Measurements from ENCODE around the gene ABHD16B. TPM values are rescaled to one million over a fixed set of nuclear protein-coding genes. Genes with fewer than 3 reads are reported as not detected.

ABHD16B gene
- total and polyA plus RNA-seq, 2 of the 13 experiments (the other 11 are each of a cell fraction or from before 2014, with no cell fraction given) = not detected

- TF ChIP-seq ZBTB40 (IDR thresholded peaks at IDR 0.05) (no peak), ZBTB40 (CRISPR knock-in tag; IDR thresholded peaks at IDR 0.05) (no peak)
Measured at GRCh38 chr20:63846128-63846771, 15.0 kb upstream of the ABHD16B start (continued).

DNA sequence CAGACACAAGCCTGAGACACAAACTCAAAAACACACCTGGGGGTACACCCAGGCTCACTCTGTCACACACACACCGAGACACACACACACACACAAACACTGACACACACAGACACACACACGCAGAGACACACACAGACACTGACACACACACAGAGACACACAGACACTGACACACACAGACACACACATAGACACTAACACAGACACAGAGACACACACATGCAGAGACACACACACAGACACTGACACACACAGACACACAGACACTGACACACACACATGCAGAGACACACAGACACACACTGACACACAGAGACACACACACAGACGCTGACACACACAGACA is 14.4 kb upstream of the ABHD16B start:
- Histone ChIP-seq H3K27me3 (ENCODE audit: control insufficient read depth in 1 of 2, insufficient read depth in 2 of 2, low read length in 2 of 2) (peaks cover 12 to 39% of the 10 kb centered on the region in 2 experiments), H3K4me2 (ENCODE audit: low read depth, low read length) (peak overlapping the region; percentile 66), H3K27ac (ENCODE audit: extremely low read length, insufficient read depth, low read length) (no peak overlapping the region), H4K20me1 (ENCODE audit: insufficient read depth, low read length) (no peaks in the 10 kb centered on the region), H3K9me3 (ENCODE audit: low read length) (no peaks in the 10 kb centered on the region), H3K4me1 (ENCODE audit: insufficient read depth, low read length) (peaks cover 41% of the 10 kb centered on the region), H3K9ac (ENCODE audit: insufficient read depth, low read depth, low read length) (peak overlapping the region; percentile 9; the same call in 1 of the 2 replicates), H3K4me3 (replicated peaks in 1 of 3; ENCODE audit: insufficient read depth in 1 of 3, low read depth in 2 of 3, low read length in 3 of 3) (peak overlapping the region in 2 of 3 experiments; percentile 30 to 71; a peak in 4 of 6 replicates), H3K79me2 (ENCODE audit: insufficient read depth, low read length) (no peaks in the 10 kb centered on the region), H3K36me3 (replicated peaks in 1 of 2; ENCODE audit: control insufficient read depth in 1 of 2, insufficient read depth in 2 of 2, low read length in 2 of 2) (no peaks in the 10 kb centered on the region), H2AFZ (ENCODE audit: low read length) (no peak overlapping the region)
- WGBS (ENCODE audit: low lambda C conversion rate) = 28% methylated on average over 3 of the region's 3 CpGs
- intact Hi-C loops (cut with micrococcal nuclease; ENCODE audit: unreplicated experiment) (loop anchor here (1.0 kb wide), 1 partner anchor 12 kb away; no protein-coding TSS in a partner anchor), in situ Hi-C loops (cut with HindIII; ENCODE audit: extremely low pct_ligation_motif_present, low pct_unique_long_range_greater_than_20kb) (no loop called here)
- FAIRE-seq (peak; percentile 92), DNase-seq (ENCODE audit: low spot score) (no peak), ATAC-seq (no peak)
- BruUV-seq (replicated peaks) = no TSS peak
- ChIA-PET POLR2A (interaction anchor here (1.0 to 3.7 kb wide), 5 partner anchors 9 to 18 kb away, joined by 4 to 29 read pairs (median 6); partner anchors contain the start of genes ABHD16B and TPD52L2), CTCF (ENCODE audit: low intra/inter-chr PET ratio, low total read pairs) (no interaction called here)
- peak; percentile 83; the same call in 1 of the 2 replicates for TF ChIP-seq FOXP1 (IDR thresholded peaks at IDR 0.05)
- TF ChIP-seq FOXP1 (CRISPR knock-in tag; IDR thresholded peaks at IDR 0.05) = no peak
- TF ChIP-seq ZNF383 (CRISPR knock-in tag; IDR thresholded peaks at IDR 0.05; ENCODE audit: borderline replicate concordance) = 0 out of 2 replicates have a peak, but pooled peaks have one; percentile 30
- TF ChIP-seq ZNF251 (CRISPR knock-in tag; IDR thresholded peaks at IDR 0.05) = 0 out of 2 replicates have a peak, but pooled peaks have one; percentile 33
- TF ChIP-seq CREB1 (IDR thresholded peaks at IDR 0.05) = peak; percentile 58; the same call in 1 of the 2 replicates
- no peak for TF ChIP-seq CREB1 (CRISPR knock-in tag; IDR thresholded peaks at IDR 0.05)
- no peak for TF ChIP-seq NR2C2 (CRISPR knock-in tag; IDR thresholded peaks at IDR 0.05; ENCODE audit: borderline replicate concordance)
- TF ChIP-seq SKIL (CRISPR knock-in tag; IDR thresholded peaks at IDR 0.05; ENCODE audit: borderline replicate concordance) = peak; percentile 51; the same call in 1 of the 2 replicates
- peak; percentile 98 for TF ChIP-seq ZNF282 (IDR thresholded peaks at IDR 0.05; ENCODE audit: partially characterized antibody)

All from HepG2 (cell line).